Subcutaneous adipose tissue (tissue), 4 donors: ENCODE data around the gene ATF3. TPM values are rescaled to one million over a fixed set of nuclear protein-coding genes. Genes with fewer than 3 reads are reported as not detected.

ENCODE experiments used
- total RNA-seq, 4 donors: library from RNA; depleted of rRNA; stranded (reverse); fragments of >200 nt; gene quantifications; one replicate each; pipeline ENCODE4 v1.1.0, GENCODE V29; 2016
- TF ChIP-seq, protein P1 (sequence below): fragments of 450-650 bp; IDR thresholded peaks from one replicate; pipeline ENCODE4 v1.5.1; 2016; ENCODE audit warnings: low read depth, mild to moderate bottlenecking, control low read depth, antibody characterized with exemption, moderate library complexity

Gene ATF3, protein sequence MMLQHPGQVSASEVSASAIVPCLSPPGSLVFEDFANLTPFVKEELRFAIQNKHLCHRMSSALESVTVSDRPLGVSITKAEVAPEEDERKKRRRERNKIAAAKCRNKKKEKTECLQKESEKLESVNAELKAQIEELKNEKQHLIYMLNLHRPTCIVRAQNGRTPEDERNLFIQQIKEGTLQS
- 10 to 100 TPM in 3 of 4 donors, 1 to 10 TPM in 1; 3.2 to 67.1 (median 20.7) TPM for total RNA-seq

GRCh38 chr1:212608392-212608958 lies at the start of gene ATF3:
Gene ATF3, plus strand, starts transcription at chr1:212608761. Its CDS starts 6,261 bp downstream, at chr1:212615022.
- TF ChIP-seq, protein P1, sequence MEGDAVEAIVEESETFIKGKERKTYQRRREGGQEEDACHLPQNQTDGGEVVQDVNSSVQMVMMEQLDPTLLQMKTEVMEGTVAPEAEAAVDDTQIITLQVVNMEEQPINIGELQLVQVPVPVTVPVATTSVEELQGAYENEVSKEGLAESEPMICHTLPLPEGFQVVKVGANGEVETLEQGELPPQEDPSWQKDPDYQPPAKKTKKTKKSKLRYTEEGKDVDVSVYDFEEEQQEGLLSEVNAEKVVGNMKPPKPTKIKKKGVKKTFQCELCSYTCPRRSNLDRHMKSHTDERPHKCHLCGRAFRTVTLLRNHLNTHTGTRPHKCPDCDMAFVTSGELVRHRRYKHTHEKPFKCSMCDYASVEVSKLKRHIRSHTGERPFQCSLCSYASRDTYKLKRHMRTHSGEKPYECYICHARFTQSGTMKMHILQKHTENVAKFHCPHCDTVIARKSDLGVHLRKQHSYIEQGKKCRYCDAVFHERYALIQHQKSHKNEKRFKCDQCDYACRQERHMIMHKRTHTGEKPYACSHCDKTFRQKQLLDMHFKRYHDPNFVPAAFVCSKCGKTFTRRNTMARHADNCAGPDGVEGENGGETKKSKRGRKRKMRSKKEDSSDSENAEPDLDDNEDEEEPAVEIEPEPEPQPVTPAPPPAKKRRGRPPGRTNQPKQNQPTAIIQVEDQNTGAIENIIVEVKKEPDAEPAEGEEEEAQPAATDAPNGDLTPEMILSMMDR = no peak

GRCh38 chr1:212559929-212560328 lies 48.6 kb upstream of the ATF3 start:
- TF ChIP-seq, protein P1 = no peak

- TF ChIP-seq, protein P1 = no peak
Measured at GRCh38 chr1:212560933-212561460, 47.6 kb upstream of the ATF3 start.

- TF ChIP-seq, protein P1 = no peak
Measured at GRCh38 chr1:212561501-212561931, 47.0 kb upstream of the ATF3 start.

GRCh38 chr1:212562771-212563170 lies 45.8 kb upstream of the ATF3 start:
- TF ChIP-seq, protein P1 = no peak

DNA sequence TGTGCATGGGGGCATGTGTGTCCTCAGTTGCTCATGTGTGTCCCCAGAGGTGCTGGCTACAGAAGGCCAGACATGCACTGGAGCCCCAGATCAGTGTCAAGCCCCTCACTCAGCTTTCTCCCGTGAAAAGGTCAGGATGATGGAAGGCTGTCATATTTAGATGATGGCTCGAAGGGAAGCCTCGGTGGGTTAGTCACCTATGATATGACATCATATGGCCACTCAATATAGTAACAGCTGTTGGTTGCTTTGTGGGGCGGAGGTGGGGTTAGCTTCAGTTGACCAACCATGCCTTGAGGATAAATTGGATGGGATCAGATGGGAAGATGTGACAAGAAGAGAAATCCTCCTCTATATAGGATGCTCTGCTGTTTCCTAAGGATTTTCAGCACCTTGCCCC lies 43.5 kb upstream of the ATF3 start:
- TF ChIP-seq, protein P1 = no peak

DNA sequence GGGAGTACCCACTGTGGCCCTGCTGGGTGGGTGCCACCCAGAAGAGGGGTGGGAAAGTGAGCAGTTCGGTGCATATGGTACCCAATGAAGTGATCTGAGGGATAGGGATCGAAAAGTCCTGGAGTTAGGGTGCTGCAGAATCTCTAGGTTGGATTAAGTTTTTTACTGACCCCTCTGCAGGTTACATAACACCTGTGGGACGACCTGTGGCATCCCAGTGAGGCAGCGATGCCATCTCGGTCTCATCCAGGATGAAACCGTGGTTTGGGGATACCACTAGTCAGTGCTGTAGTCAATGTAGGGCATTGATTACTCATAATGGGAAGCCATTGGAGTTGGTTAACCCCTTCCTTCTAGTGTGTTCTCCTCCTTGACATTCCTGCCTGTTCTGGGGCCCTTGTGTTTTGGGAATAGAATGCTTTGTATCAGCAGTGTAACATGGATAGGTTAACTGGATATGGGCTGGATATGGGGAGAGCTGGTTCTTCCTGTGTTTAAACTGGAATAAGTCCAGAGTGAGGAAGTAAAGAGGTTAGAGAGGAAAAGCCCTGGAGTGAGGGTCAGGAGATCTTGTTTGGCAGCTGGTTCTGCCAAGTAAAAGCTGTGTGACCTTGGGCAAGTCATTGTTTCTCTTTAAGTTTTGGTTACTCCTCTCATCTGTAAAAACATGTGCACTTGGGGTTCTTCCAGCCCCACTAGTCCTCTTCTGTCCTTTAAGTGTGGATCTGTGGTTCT lies 42.8 kb upstream of the ATF3 start:
- TF ChIP-seq, protein P1 = no peak
